Kidney epithelial cell (primary cell): Measurements from ENCODE around the gene TCFL5. TPM values are rescaled to one million over a fixed set of nuclear protein-coding genes. Genes with fewer than 3 reads are reported as not detected.

ENCODE experiments used
- DNase-seq: peaks from one replicate; pipeline ENCODE4 v3.0.0-alpha.2; 2010; ENCODE audit warnings: low read depth
- H3K27me3 ChIP-seq: 2 replicates; pipeline ENCODE4 v1.6.0; 2011; ENCODE audit warnings: low read length; ENCODE audit not compliant: control insufficient read depth, insufficient read depth
- H3K36me3 ChIP-seq: 2 replicates; pipeline ENCODE4 v1.5.1; 2011; ENCODE audit warnings: low read length; ENCODE audit not compliant: control insufficient read depth, insufficient read depth
- H3K4me3 ChIP-seq: 2 replicates; pipeline ENCODE4 v1.5.1; 2011; ENCODE audit warnings: low read depth, mild to moderate bottlenecking, control low read depth, low read length
- CTCF ChIP-seq: IDR thresholded peaks from 2 replicates; pipeline ENCODE4 v1.5.1; 2011; ENCODE audit warnings: mild to moderate bottlenecking, moderate library complexity, low read length, control low read depth, inconsistent platforms; ENCODE audit not compliant: insufficient read depth, poor library complexity, severe bottlenecking
- total RNA-seq: library from RNA; depleted of rRNA; stranded (reverse); fragments of >200 nt; gene quantifications from 2 replicates; pipeline ENCODE4 v1.2.3, GENCODE V29; 2015

The TCFL5 gene
- total RNA-seq, 1 donor from 2014 or later: 5.4 TPM

- no peak overlapping the region for H3K4me3 ChIP-seq
- H3K36me3 ChIP-seq: no peaks in the 10 kb centered on the region
- H3K27me3 ChIP-seq: peaks cover 8% of the 10 kb centered on the region
- TF ChIP-seq CTCF: no peak
- no peak for DNase-seq
Measured at GRCh38 chr20:62829231-62830230, 32.1 kb downstream of the TCFL5 start.

- no peak for TF ChIP-seq CTCF
- Histone ChIP-seq H3K36me3 (no peaks in the 10 kb centered on the region), H3K27me3 (peaks cover 8% of the 10 kb centered on the region), H3K4me3 (no peak overlapping the region)
- no peak for DNase-seq
Measured at GRCh38 chr20:62828511-62829230, 33.0 kb downstream of the TCFL5 start.

- DNase-seq: no peak
- Histone ChIP-seq H3K27me3 (peaks cover 8% of the 10 kb centered on the region), H3K4me3 (no peak overlapping the region), H3K36me3 (no peaks in the 10 kb centered on the region)
- TF ChIP-seq CTCF: no peak
Measured at GRCh38 chr20:62828051-62828450, 33.6 kb downstream of the TCFL5 start.

DNA sequence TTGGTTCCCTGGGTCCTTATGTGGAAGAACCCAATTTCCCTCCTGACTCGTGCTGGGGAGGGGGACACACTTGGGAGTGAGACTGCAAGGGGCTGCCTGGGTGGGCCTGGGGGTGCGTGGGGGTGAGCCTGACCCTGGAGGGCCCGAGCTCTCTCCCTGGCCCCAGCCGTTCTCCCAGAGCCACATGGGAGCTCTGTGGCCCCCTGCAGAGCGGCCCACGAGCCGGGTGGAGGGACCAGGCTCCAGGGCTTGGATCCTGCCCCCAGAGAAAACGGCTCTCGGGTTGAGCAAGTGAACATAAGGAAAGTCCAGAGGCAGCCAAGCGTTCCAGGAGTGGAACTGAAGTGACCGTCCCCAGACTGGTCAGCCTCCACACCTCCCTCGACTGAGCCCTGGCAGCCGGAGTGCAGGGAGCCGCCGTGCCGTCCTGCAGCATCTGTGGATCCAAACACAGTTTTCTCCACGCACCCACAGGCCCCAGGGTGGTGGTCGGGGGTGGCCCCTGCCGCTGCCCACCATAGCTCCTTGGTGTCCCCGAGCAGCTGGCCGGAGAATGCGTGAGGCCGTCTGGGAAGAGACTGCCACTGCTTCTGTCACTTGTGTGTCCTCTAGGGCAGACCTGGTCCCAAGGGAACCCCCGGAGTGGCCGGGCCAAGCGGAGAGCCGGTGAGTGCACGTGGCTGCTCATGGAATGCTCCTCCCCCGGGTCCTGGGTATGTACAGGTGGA lies 34.1 kb downstream of the TCFL5 start:
- Histone ChIP-seq H3K36me3 (no peaks in the 10 kb centered on the region), H3K4me3 (no peak overlapping the region), H3K27me3 (peaks cover 8% of the 10 kb centered on the region)
- TF ChIP-seq CTCF: no peak
- DNase-seq: no peak

DNA sequence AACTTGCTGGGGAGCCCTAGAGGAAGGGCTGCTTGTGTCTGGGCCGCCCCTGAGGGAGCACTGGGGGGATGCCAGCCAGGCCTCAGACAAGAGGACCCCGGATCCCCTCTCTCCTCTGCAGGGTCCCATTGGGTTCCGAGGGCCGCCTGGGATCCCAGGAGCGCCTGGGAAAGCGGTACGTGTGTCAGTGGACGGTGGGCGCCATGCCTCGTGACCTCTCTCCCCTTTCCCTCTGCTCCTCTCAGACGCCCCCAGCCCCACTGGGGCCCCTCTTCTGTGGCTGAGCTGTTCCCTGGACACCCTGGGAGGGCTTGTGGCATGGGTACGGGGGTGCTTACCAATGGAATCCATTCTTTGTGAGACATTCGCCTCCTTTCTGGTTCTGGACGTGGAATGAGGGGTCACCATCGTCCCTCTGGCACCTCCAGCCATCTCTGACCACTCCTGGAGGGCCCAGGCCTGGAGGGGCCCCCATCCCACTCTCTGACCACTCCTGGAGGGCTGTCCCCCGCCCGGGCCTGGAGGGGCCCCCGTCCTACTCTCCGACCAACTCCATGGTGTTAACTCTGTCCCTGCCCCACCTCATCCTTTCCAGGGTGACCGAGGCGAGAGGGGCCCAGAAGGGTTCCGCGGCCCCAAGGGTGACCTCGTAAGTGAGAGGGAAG lies 34.8 kb downstream of the TCFL5 start:
- DNase-seq: no peak
- no peak for TF ChIP-seq CTCF
- H3K4me3 ChIP-seq: no peak overlapping the region

More for the DNA sequence above, 34.8 kb downstream of the TCFL5 start:
- peaks cover 8% of the 10 kb centered on the region for H3K27me3 ChIP-seq
- no peaks in the 10 kb centered on the region for H3K36me3 ChIP-seq
